HG03439 (cell line): ENCODE results near the gene SEC14L1.

Experiments
- ATAC-seq: cut with Tn5 transposase; IDR thresholded peaks from one replicate; pipeline ENCODE4 v1.9.1; 2021; ENCODE audit warnings: mild to moderate bottlenecking, moderate library complexity; ENCODE audit not compliant: unreplicated experiment

The SEC14L1 gene

GRCh38 chr17:77211681-77212080, 70.9 kb downstream of the SEC14L1 start:
- no peak for ATAC-seq

- no peak for ATAC-seq
Observed at GRCh38 chr17:77212081-77212832, 71.5 kb downstream of the SEC14L1 start.

- ATAC-seq: no peak
Observed at GRCh38 chr17:77212833-77213777, 72.3 kb downstream of the SEC14L1 start.

- ATAC-seq: no peak
Observed at GRCh38 chr17:77213778-77214132, 73.0 kb downstream of the SEC14L1 start.

- ATAC-seq: no peak
Observed at GRCh38 chr17:77214328-77214727, 73.6 kb downstream of the SEC14L1 start.

GRCh38 chr17:77214743-77215142, 74.0 kb downstream of the SEC14L1 start:
- no peak for ATAC-seq

- no peak for ATAC-seq
Observed at GRCh38 chr17:77215281-77215680, 74.5 kb downstream of the SEC14L1 start.

GRCh38 chr17:77216486-77216885, 75.7 kb downstream of the SEC14L1 start:
- no peak for ATAC-seq

- no peak for ATAC-seq
Observed at GRCh38 chr17:77217123-77217522, 76.4 kb downstream of the SEC14L1 start.

GRCh38 chr17:77217566-77217965, 76.8 kb downstream of the SEC14L1 start:
- ATAC-seq: no peak

GRCh38 chr17:77218902-77219301, 78.1 kb downstream of the SEC14L1 start:
- ATAC-seq: no peak

- ATAC-seq: no peak
Observed at GRCh38 chr17:77222356-77222755, 81.6 kb downstream of the SEC14L1 start.

- ATAC-seq: no peak
Observed at GRCh38 chr17:77223642-77224420, 83.1 kb downstream of the SEC14L1 start.

- no peak for ATAC-seq
Observed at GRCh38 chr17:77225265-77225664, 84.5 kb downstream of the SEC14L1 start.

- ATAC-seq: no peak
Observed at GRCh38 chr17:77227461-77228240, 86.9 kb downstream of the SEC14L1 start.

GRCh38 chr17:77228241-77228752, 87.5 kb downstream of the SEC14L1 start:
- no peak for ATAC-seq

GRCh38 chr17:77228816-77229215, 88.0 kb downstream of the SEC14L1 start:
- no peak for ATAC-seq

GRCh38 chr17:77229786-77230435, 89.1 kb downstream of the SEC14L1 start:
- no peak for ATAC-seq

GRCh38 chr17:77230436-77230830, 89.7 kb downstream of the SEC14L1 start:
- ATAC-seq: no peak
